Measurements from ENCODE around the gene PPARD. TPM values are rescaled to one million over a fixed set of nuclear protein-coding genes. Genes with fewer than 3 reads are reported as not detected.
"Not testable (repeated sequence)": the region's sequence is repeated elsewhere in the genome, so short reads cannot be mapped to it uniquely, and the experiment has no call there.

Gene PPARD
- total and polyA plus RNA-seq, 2 experiments from 2014 or later, result 15.9 to 21.7 TPM

DNA sequence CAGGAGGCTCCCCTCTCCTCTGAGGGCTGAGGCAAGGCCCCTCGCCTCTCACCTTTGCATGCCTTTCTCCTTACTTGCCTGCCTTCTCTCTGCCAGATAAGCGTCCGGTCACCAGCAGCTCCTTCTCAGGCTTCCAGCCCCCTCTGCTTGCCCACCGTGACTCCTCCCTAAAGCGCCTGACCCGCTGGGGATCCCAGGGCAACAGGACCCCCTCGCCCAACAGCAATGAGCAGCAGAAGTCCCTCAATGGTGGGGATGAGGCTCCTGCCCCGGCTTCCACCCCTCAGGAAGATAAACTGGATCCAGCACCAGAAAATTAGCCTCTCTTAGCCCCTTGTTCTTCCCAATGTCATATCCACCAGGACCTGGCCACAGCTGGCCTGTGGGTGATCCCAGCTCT is 21.3 kb upstream of the PPARD start:
- TF ChIP-seq EZH2 (IDR thresholded peaks at IDR 0.05; ENCODE audit: insufficient read depth, poor library complexity, severe bottlenecking), result no peak
- TF ChIP-seq EZH2phosphoT487 (IDR thresholded peaks at IDR 0.05; ENCODE audit: insufficient read depth, low read depth), result no peak
- Histone ChIP-seq H3K27ac (no peak overlapping the region), H3K9me2 (ENCODE audit: insufficient read depth) (no peaks in the 10 kb centered on the region), H2AFZ (no peak overlapping the region), H3K4me1 (ENCODE audit: insufficient read depth) (no peaks in the 10 kb centered on the region), H3K9me3 (ENCODE audit: low read depth) (no peaks in the 10 kb centered on the region), H3K79me2 (ENCODE audit: insufficient read depth) (no peaks in the 10 kb centered on the region), H3K36me3 (ENCODE audit: low read depth) (no peaks in the 10 kb centered on the region), H3K9ac (no peak overlapping the region), H3F3A (ENCODE audit: insufficient read depth) (no peaks in the 10 kb centered on the region), H3K27me3 (replicated peaks; ENCODE audit: insufficient read depth) (no peaks in the 10 kb centered on the region; the same call in 1 of the 2 replicates), H3K4me2 (ENCODE audit: unreplicated experiment) (no peak overlapping the region), H4K20me1 (ENCODE audit: insufficient read depth) (no peaks in the 10 kb centered on the region), H3K4me3 (no peak overlapping the region)
- in situ Hi-C loops (cut with MboI), result loop anchor here (25.0 kb wide), 1 partner anchor 416 kb away; the partner anchor contains the start of gene ARMC12
- no peak for DNase-seq
- 75 to 81% methylated on average over 8 of the region's 8 CpGs for WGBS, 2 experiments (ENCODE audit: low coverage in 1 of 2, low lambda C conversion rate in 2 of 2, missing lambda C conversion rate in 2 of 2)

GRCh38 chr6:35327349-35328027 is 14.9 kb upstream of the PPARD start:
- Histone ChIP-seq H3K9me2 (ENCODE audit: insufficient read depth) (no peaks in the 10 kb centered on the region), H2AFZ (no peak overlapping the region), H3K36me3 (ENCODE audit: low read depth) (no peaks in the 10 kb centered on the region), H4K20me1 (ENCODE audit: insufficient read depth) (no peaks in the 10 kb centered on the region), H3K27me3 (replicated peaks; ENCODE audit: insufficient read depth) (0 out of 2 replicates have a peak, but pooled peaks cover 3% of the 10 kb centered on the region), H3K4me1 (ENCODE audit: insufficient read depth) (no peaks in the 10 kb centered on the region), H3K4me3 (no peak overlapping the region), H3K9me3 (ENCODE audit: low read depth) (no peaks in the 10 kb centered on the region), H3K9ac (no peak overlapping the region), H3K27ac (no peak overlapping the region), H3K4me2 (ENCODE audit: unreplicated experiment) (no peak overlapping the region), H3F3A (ENCODE audit: insufficient read depth) (no peaks in the 10 kb centered on the region), H3K79me2 (ENCODE audit: insufficient read depth) (no peaks in the 10 kb centered on the region)
- in situ Hi-C loops (cut with MboI), result no loop called here
- DNase-seq, result peak; percentile 71
- no peak for TF ChIP-seq EZH2 (IDR thresholded peaks at IDR 0.05; ENCODE audit: insufficient read depth, poor library complexity, severe bottlenecking)
- no peak for TF ChIP-seq EZH2phosphoT487 (IDR thresholded peaks at IDR 0.05; ENCODE audit: insufficient read depth, low read depth)
- WGBS, 2 experiments (ENCODE audit: low coverage in 1 of 2, low lambda C conversion rate in 2 of 2, missing lambda C conversion rate in 2 of 2), result 37 to 41% methylated on average over 7 of the region's 7 CpGs

- Histone ChIP-seq H3K4me1 (ENCODE audit: insufficient read depth) (no peaks in the 10 kb centered on the region), H3K9me3 (ENCODE audit: low read depth) (no peaks in the 10 kb centered on the region), H2AFZ (no peak overlapping the region), H3K36me3 (ENCODE audit: low read depth) (no peaks in the 10 kb centered on the region), H3K9ac (no peak overlapping the region), H3K4me2 (ENCODE audit: unreplicated experiment) (no peak overlapping the region), H4K20me1 (ENCODE audit: insufficient read depth) (no peaks in the 10 kb centered on the region), H3K27ac (no peak overlapping the region), H3K9me2 (ENCODE audit: insufficient read depth) (no peaks in the 10 kb centered on the region), H3K27me3 (replicated peaks; ENCODE audit: insufficient read depth) (0 out of 2 replicates have a peak, but pooled peaks cover 3% of the 10 kb centered on the region), H3F3A (ENCODE audit: insufficient read depth) (no peaks in the 10 kb centered on the region), H3K4me3 (no peak overlapping the region), H3K79me2 (ENCODE audit: insufficient read depth) (no peaks in the 10 kb centered on the region)
- no peak for DNase-seq
- TF ChIP-seq EZH2phosphoT487 (IDR thresholded peaks at IDR 0.05; ENCODE audit: insufficient read depth, low read depth) (no peak), EZH2 (IDR thresholded peaks at IDR 0.05; ENCODE audit: insufficient read depth, poor library complexity, severe bottlenecking) (no peak)
- 90 to 97% methylated on average over 1 of the region's 1 CpG for WGBS, 2 experiments (ENCODE audit: low coverage in 1 of 2, low lambda C conversion rate in 2 of 2, missing lambda C conversion rate in 2 of 2)
- in situ Hi-C loops (cut with MboI), result no loop called here
Measured at GRCh38 chr6:35328108-35328723, 14.1 kb upstream of the PPARD start.

DNA sequence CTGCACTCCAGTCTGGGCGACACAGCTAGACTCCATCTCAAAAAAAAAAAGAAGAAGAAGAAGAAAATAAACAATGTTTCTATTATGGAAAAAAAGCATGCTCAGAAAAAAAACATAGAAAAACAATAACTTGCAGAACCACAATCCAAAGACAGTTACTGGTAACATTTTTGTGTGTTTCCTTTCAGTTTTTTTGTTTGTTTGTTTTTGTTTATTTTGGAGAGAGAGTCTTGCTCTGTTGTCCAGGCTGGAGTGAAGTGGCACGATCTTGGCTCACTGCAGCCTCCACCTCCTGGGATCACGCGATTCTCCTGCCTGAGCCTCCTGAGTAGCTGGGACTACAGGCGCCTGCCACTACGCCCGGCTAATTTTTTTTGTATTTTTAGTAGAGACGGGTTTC is 13.4 kb upstream of the PPARD start:
- H3K4me1 ChIP-seq (ENCODE audit: insufficient read depth); H3K79me2 ChIP-seq (ENCODE audit: insufficient read depth); H3F3A ChIP-seq (ENCODE audit: insufficient read depth); H3K9ac ChIP-seq; DNase-seq; H3K9me3 ChIP-seq (ENCODE audit: low read depth); H3K4me3 ChIP-seq; H3K9me2 ChIP-seq (ENCODE audit: insufficient read depth); H3K27me3 ChIP-seq (replicated peaks; ENCODE audit: insufficient read depth); H4K20me1 ChIP-seq (ENCODE audit: insufficient read depth); H3K4me2 ChIP-seq (ENCODE audit: unreplicated experiment); H3K27ac ChIP-seq; H2AFZ ChIP-seq; in situ Hi-C loops (cut with MboI); H3K36me3 ChIP-seq (ENCODE audit: low read depth): not testable (repeated sequence)
- WGBS, 2 experiments (ENCODE audit: low coverage in 1 of 2, low lambda C conversion rate in 2 of 2, missing lambda C conversion rate in 2 of 2), result 88 to 89% methylated on average over 8 of the region's 8 CpGs
